Measurements from ENCODE around the gene CCDC187.

The CCDC187 gene

GRCh38 chr9:136347472-136348256, 43.8 kb upstream of the CCDC187 start:
- TF ChIP-seq CTCF (IDR thresholded peaks at IDR 0.05; ENCODE audit: insufficient read depth, low read depth, low read length, missing control alignments) = no peak
- H3K4me3 ChIP-seq (ENCODE audit: low read length) = no peak overlapping the region
- no peak for DNase-seq (ENCODE audit: low read depth)

GRCh38 chr9:136346927-136347465, 43.1 kb upstream of the CCDC187 start:
- H3K4me3 ChIP-seq (ENCODE audit: low read length) = no peak overlapping the region
- no peak for TF ChIP-seq CTCF (IDR thresholded peaks at IDR 0.05; ENCODE audit: insufficient read depth, low read depth, low read length, missing control alignments)
- no peak for DNase-seq (ENCODE audit: low read depth)

- no peak for DNase-seq (ENCODE audit: low read depth)
- no peak for TF ChIP-seq CTCF (IDR thresholded peaks at IDR 0.05; ENCODE audit: insufficient read depth, low read depth, low read length, missing control alignments)
These were observed 42.2 kb upstream of the CCDC187 start for GRCh38 chr9:136346157-136346481.

GRCh38 chr9:136345281-136346156, 41.6 kb upstream of the CCDC187 start:
- peak; percentile 60 for DNase-seq (ENCODE audit: low read depth)
- no peak overlapping the region for H3K4me3 ChIP-seq (ENCODE audit: low read length)
- no peak for TF ChIP-seq CTCF (IDR thresholded peaks at IDR 0.05; ENCODE audit: insufficient read depth, low read depth, low read length, missing control alignments)

More at GRCh38 chr9:136346157-136346481, 42.2 kb upstream of the CCDC187 start:
- no peak overlapping the region for H3K4me3 ChIP-seq (ENCODE audit: low read length)

- TF ChIP-seq CTCF (IDR thresholded peaks at IDR 0.05; ENCODE audit: insufficient read depth, low read depth, low read length, missing control alignments) = no peak
- H3K4me3 ChIP-seq (ENCODE audit: low read length) = no peak overlapping the region
- no peak for DNase-seq (ENCODE audit: low read depth)
These were observed 40.8 kb upstream of the CCDC187 start for GRCh38 chr9:136344544-136345280.

GRCh38 chr9:136343884-136344269, 40.0 kb upstream of the CCDC187 start:
- DNase-seq (ENCODE audit: low read depth) = no peak
- no peak for TF ChIP-seq CTCF (IDR thresholded peaks at IDR 0.05; ENCODE audit: insufficient read depth, low read depth, low read length, missing control alignments)
- no peak overlapping the region for H3K4me3 ChIP-seq (ENCODE audit: low read length)
